Left renal cortex interstitium (tissue), 4 donors: ENCODE results near the gene MAST4. TPM values are rescaled to one million over a fixed set of nuclear protein-coding genes. Genes with fewer than 3 reads are reported as not detected.
"Not testable (repeated sequence)": the region's sequence is repeated elsewhere in the genome, so short reads cannot be mapped to it uniquely, and the experiment has no call there.

ENCODE experiments used
- DNase-seq, 4 donors: peaks; one replicate each; pipeline ENCODE4 v3.0.0-alpha.2; 2013; ENCODE audit warnings: low read depth in 4 of 4, low spot score in 2 of 4, missing footprints in 1 of 4
- polyA plus RNA-seq, 4 donors: library from polyadenylated mRNA; unstranded; fragments of 120-200 nt; gene quantifications; one replicate each; pipeline ENCODE4 v1.2.1, GENCODE V29; 2013; ENCODE audit not compliant: insufficient read length in 4 of 4

Gene MAST4
- polyA plus RNA-seq, 4 donors: 13.5 to 18.7 (median 16.1) TPM

DNA sequence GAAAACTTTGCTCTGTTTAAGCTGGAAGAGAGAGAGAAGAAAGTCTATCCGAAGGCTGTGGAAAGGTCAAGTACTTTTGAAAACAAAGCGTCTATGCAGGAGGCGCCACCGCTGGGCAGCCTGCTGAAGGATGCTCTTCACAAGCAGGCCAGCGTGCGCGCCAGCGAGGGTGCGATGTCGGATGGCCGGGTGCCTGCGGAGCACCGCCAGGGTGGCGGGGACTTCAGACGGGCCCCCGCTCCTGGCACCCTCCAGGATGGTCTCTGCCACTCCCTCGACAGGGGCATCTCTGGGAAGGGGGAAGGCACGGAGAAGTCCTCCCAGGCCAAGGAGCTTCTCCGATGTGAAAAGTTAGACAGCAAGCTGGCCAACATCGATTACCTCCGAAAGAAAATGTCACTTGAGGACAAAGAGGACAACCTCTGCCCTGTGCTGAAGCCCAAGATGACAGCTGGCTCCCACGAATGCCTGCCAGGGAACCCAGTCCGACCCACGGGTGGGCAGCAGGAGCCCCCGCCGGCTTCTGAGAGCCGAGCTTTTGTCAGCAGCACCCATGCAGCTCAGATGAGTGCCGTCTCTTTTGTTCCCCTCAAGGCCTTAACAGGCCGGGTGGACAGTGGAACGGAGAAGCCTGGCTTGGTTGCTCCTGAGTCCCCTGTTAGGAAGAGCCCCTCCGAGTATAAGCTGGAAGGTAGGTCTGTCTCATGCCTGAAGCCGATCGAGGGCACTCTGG is 567.8 kb downstream of the MAST4 start:
- DNase-seq: no peak

DNA sequence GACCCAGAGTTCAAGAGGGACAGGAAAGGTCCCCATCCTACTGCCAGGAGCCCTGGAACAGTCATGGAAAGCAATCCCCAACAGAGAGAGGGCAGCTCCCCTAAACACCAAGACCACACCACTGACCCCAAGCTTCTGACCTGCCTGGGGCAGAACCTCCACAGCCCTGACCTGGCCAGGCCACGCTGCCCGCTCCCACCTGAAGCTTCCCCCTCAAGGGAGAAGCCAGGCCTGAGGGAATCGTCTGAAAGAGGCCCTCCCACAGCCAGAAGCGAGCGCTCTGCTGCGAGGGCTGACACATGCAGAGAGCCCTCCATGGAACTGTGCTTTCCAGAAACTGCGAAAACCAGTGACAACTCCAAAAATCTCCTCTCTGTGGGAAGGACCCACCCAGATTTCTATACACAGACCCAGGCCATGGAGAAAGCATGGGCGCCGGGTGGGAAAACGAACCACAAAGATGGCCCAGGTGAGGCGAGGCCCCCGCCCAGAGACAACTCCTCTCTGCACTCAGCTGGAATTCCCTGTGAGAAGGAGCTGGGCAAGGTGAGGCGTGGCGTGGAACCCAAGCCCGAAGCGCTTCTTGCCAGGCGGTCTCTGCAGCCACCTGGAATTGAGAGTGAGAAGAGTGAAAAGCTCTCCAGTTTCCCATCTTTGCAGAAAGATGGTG is 568.8 kb downstream of the MAST4 start:
- DNase-seq: no peak

DNA sequence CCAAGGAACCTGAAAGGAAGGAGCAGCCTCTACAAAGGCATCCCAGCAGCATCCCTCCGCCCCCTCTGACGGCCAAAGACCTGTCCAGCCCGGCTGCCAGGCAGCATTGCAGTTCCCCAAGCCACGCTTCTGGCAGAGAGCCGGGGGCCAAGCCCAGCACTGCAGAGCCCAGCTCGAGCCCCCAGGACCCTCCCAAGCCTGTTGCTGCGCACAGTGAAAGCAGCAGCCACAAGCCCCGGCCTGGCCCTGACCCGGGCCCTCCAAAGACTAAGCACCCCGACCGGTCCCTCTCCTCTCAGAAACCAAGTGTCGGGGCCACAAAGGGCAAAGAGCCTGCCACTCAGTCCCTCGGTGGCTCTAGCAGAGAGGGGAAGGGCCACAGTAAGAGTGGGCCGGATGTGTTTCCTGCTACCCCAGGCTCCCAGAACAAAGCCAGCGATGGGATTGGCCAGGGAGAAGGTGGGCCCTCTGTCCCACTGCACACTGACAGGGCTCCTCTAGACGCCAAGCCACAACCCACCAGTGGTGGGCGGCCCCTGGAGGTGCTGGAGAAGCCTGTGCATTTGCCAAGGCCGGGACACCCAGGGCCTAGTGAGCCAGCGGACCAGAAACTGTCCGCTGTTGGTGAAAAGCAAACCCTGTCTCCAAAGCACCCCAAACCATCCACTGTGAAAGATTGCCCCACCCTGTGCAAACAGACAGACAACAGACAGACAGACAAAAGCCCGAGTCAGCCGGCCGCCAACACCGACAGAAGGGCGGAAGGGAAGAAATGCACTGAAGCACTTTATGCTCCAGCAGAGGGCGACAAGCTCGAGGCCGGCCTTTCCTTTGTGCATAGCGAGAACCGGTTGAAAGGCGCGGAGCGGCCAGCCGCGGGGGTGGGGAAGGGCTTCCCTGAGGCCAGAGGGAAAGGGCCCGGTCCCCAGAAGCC is 569.6 kb downstream of the MAST4 start:
- DNase-seq: peak; percentile 55 to 80 (median 68)

- no peak for DNase-seq
Measured at GRCh38 chr5:67166460-67167285, 570.5 kb downstream of the MAST4 start.

- DNase-seq: no peak
Measured at GRCh38 chr5:67168069-67168468, 571.9 kb downstream of the MAST4 start.

DNA sequence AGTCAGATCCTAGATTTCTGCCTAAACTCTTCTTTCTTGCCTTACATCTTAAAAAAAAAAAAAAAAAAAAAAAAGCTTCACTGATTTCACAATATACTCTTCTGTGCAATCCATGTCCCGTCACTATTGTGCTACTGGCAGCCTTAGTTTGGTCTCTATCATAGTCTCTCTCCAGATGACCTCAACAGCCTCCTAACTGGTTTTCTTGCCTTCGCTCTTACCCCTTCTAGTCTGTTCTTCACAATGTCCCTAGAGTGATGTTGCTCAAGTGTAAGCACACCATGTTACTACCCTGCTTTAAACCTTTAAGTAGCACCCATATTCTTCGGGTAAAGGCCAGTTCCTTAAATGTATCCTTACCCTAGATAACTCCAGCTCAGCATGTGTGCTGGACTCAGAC is 574.6 kb downstream of the MAST4 start:
- DNase-seq: no peak

GRCh38 chr5:67173351-67173750 is 577.2 kb downstream of the MAST4 start:
- not testable (repeated sequence) for DNase-seq

- no peak for DNase-seq
Measured at GRCh38 chr5:67173959-67174358, 577.8 kb downstream of the MAST4 start.

GRCh38 chr5:67176936-67177335 is 580.7 kb downstream of the MAST4 start:
- no peak for DNase-seq

GRCh38 chr5:67178085-67178484 is 581.9 kb downstream of the MAST4 start:
- no peak for DNase-seq

DNA sequence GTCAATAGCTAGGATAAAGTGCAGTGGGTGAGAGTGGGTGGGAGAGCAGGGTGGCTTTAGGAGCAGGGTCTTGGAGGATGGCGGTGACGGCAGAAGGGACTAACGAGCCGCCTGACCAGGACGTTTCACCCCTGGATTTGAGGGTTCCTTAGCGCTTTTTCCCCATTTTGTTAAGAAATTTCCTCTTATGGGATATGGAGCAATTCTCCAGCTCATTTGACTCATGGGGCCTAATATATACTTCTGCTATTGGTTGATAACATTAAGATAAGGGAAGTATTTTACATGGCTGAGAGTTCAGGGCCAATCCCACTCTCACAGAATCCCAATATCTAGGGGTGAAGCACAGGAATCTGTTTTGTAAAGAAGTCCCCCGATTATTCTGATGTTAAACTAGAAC is 582.8 kb downstream of the MAST4 start:
- DNase-seq: no peak

DNA sequence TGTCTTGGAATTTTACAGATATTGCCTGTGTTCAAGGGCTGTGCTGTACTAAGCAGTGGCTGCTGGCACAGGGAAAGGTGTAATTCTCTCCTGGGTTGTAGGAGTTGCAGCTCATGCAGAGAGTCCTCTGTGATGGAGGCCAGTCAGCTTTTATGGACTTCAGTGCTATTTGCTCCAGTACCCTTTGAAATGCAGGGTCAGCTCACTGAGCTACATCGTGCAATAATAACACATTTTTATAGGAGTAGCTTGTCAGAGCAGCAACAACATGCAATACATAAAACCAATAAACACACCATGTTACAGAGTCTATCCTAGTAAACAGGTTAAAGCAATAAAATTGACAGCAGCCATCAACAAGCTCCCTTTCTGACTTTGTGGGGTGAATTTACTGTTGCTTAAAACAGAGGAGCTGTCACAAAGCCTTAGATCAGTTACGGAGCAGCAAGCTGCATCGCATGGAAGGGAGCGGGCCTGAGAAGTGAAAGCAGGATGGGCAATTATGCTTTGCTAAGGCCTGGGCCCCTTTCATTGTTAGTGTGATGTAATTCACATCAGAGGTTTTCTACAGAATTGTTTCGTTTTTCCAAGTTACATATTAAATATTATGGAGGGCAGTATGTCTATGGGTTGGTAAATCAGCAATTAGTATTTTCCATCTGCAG is 583.6 kb downstream of the MAST4 start:
- DNase-seq: no peak

DNA sequence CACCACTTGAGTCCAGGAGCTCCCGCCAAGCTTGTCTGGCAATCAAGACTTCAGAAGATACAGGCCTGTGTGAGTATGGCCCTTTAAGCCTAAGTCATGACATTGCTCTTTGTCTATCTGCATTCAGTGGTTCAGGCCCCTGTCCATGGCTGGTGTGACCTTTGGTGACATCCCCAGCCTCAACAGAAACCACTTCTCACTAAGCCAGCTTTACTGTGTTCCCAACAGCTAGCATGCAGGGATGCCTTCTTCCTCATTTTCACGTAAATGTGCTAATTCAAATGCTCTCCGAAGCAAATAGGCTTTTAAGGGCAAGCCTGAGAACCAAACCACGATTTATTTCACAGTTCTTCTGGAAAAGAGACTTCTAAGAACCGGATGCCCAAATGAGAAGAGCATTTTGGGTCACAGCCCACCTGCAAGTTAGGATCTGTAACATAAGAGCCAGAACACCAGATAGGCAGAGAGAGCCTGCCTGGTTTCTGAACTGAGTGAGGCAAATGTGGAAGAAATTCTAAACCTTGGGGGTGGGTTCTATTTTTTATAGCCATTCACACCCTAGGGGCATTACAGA is 585.5 kb downstream of the MAST4 start:
- peak in 1 of 4 donors; percentile 53 for DNase-seq

DNA sequence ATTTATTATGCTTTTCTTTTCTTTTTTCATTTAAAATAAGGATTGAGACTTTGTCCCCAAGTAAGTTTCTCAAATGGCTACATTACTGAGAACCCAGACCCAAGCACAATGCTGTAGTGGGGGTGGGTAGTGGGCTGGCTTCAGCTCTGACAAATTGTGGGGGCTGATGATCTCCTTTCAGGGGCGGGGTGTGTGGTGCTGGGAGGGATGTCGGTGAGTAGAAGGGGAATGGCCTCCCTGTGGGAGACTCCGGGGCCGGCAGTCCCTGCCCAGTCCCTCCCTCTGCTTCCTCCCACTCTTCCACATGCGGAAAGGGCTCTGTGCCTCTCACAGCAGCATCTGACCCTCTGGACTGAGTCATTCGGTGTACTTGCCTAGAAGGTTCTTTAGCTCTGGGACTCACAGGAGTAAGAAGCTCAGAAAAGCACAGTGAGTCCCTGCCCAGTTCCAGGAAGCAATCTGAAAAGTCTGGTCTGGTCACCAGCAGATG is 586.2 kb downstream of the MAST4 start:
- no peak for DNase-seq

- no peak for DNase-seq
Measured at GRCh38 chr5:67183859-67184258, 587.7 kb downstream of the MAST4 start.

DNA sequence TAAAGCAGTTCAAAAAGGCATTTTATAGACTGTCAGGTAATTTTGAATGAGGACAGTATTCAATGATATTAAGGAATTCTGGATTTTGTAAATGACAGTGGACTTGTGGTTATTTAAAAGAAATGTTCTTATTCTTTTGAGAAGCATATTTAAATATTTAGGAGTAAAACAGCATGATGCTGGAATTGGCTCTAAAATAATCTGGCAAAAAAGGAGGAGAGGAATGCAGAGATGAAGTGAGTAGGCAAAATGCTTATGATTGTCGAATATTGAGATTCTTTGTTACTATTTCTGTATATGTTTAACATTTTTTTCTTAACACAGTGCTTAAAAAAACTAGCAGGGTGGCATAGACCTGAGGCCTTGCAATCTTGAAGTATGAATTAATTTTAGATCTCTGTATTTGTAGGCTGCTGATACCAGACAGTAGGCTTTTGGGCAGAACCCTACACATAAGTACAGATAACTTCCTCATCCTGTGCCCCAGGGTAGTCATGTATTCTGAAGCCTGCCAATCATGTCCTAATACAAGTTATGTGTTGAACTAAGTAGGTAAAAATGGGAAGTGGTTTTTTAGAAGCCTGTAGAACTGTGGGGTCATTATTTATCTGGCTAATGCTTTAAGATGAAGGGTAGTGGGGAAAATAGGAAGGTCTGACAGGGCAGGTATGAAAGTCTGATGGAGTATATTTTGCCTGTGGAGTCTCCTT is 591.0 kb downstream of the MAST4 start:
- DNase-seq: no peak

DNA sequence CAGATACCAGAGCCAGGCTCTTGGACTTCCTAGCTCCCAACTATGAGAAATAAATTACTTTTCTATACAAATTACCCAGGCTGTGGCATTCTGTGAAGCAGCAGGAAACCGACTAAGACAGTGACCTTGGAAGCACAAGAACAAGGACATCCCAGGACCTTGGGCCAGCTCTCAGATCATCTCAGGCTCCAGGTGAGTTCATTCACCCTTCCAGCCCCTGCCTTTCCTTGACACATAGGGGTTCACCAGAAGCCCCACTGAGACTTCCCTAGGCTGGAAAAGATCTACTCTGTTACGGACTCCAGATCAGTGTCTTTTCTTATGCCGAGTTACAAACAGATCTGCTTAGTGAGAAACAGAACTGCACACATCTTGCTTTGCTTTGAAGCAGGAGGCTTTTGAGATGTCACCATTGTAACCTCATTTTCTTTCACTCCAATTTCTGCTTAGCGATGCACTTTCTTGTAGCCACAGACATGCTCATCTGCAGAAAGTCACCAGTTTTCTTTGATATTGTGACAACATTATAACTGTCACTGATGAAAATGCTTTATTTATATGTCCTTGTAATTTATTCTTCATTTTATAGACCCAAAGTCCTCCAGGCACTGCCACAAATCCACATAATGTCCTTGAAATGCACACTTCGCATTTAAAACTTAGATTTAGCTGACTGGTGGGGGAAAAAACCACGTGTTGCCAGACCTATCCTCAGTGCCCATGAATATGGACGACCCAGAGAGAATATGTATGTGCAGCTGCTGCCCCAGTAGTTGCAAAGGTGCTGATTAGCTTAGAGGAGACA is 592.3 kb downstream of the MAST4 start:
- DNase-seq: no peak

- DNase-seq: no peak
Measured at GRCh38 chr5:67189079-67189354, 592.8 kb downstream of the MAST4 start.
